Fibroblast of peridontal ligament (primary cell): ENCODE measurements around the gene CYP3A7.
A peak's percentile ranks its signal among the peaks of the same experiment; 100 is the strongest.
"Not testable (repeated sequence)": the region's sequence is repeated elsewhere in the genome, so short reads cannot be mapped to it uniquely, and the experiment has no call there.

Experiments
- DNase-seq: peaks from one replicate; pipeline ENCODE4 v3.0.0-alpha.2; 2010; ENCODE audit errors: extremely low read depth

The CYP3A7 gene

GRCh38 chr7:99742737-99743394, 7.9 kb upstream of the CYP3A7 start:
- no peak for DNase-seq

GRCh38 chr7:99741441-99741795, 6.4 kb upstream of the CYP3A7 start:
- DNase-seq = no peak

GRCh38 chr7:99740573-99741440, 5.8 kb upstream of the CYP3A7 start:
- DNase-seq = peak; percentile 21

DNA sequence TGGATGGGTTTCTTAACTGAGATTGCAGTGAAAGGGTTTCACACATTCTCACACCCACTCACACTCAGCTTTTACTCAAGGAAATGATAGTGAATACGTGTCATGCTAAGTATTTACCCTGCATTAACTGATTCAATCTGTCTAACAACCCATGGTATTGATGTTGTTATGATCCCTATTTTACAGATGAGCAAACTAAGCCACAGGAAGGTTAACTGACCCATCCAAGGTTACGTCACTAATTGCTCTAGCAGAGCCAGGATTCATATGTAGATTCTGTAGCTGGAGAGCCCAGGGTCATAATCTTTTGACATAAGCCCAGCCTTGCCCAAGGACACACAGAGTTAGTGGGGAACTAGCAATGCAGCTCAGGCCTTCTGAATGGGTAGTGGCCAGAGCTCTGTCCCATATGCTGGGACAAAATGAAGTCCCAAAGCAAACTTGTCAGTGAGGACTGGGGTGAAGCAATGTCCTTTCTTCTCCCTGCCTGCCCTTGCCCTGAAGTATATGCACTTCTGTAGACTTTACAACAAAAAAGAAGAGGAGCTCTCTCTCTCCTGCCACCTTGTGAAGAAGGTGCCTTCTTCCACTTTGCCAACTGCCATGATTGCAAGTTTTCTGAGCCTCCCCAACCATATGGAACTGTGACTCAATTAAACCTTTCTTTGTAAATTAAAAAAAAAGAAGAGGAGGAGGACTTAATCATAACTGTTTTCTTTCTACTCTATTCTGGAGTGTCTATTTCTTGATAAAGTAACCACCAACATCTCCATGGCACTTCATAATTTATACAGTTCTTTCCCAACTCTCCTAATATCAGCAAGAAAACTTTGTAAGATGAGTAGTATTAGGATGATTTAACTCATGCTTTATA, 4.9 kb upstream of the CYP3A7 start:
- no peak for DNase-seq

- peak; percentile 1 for DNase-seq
Measured at GRCh38 chr7:99737726-99738125, 2.7 kb upstream of the CYP3A7 start.

GRCh38 chr7:99736667-99737066, 1.7 kb upstream of the CYP3A7 start:
- not testable (repeated sequence) for DNase-seq

DNA sequence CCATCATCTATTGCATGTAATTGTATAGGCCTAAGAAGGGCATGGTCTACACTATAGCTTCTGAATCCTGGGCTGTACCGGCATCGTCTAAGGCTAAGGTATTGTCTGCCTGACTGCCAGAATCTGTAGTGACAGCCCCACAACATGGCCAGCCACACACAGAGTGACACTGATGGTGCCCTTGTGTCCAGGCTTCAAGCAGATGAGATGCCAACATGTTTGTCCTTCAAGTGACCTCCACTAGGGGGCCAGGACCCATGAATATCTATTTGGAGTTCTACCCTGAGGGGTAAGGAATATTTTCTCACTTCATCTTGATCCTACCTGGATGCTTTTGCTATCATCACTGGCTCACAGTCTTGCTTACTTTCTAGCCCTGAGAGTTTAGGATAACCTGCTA, 1.5 kb downstream of the CYP3A7 start:
- no peak for DNase-seq

DNA sequence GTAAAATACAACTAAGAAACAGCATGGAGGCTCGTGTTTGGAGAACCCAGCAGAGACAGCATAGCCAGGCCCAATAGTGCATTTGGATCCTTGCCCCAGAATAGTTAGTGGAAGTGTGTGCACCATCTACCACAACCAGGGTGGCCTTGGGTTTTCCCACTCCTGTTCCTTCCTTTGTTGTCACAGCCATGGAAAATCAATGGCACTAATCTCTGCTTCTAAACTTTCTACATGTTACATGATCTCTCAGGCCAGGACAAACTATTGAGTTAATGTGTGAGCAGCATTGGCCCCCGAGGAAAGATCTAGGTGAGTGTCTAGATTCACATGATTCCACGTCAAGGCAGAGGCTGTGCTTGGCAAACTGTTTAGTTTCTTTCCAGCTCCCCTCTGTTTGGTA, 2.0 kb downstream of the CYP3A7 start:
- no peak for DNase-seq

- DNase-seq = no peak
Measured at GRCh38 chr7:99731638-99732374, 3.2 kb downstream of the CYP3A7 start.

GRCh38 chr7:99730992-99731391, 4.0 kb downstream of the CYP3A7 start:
- DNase-seq = no peak

DNA sequence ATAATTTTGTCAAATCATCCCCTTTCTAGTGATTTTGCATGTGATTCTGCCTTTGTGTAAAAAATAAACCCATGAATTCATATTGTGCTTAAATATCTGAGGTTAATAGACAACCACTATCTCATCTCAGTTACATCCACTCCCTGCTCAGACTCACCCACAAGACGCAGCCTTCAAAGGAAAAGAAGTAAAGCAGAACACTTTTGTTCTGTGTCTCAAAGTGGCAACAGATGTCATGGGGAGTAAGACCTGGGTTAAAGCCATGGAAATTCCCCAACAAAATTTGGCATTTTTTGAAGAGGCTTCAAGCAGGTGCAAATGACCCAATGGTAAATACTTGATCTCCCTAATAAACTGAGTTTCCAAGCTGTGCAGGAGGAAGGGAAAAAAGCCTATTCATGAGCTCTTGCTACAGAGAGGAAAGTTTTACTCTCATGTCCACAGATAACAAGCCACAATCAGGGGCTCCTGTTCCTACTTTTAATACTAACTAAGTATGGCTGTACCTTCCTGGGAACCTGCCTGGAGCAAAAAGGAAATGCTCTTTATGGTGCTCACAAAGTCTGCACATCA, 4.7 kb downstream of the CYP3A7 start:
- DNase-seq = no peak

DNA sequence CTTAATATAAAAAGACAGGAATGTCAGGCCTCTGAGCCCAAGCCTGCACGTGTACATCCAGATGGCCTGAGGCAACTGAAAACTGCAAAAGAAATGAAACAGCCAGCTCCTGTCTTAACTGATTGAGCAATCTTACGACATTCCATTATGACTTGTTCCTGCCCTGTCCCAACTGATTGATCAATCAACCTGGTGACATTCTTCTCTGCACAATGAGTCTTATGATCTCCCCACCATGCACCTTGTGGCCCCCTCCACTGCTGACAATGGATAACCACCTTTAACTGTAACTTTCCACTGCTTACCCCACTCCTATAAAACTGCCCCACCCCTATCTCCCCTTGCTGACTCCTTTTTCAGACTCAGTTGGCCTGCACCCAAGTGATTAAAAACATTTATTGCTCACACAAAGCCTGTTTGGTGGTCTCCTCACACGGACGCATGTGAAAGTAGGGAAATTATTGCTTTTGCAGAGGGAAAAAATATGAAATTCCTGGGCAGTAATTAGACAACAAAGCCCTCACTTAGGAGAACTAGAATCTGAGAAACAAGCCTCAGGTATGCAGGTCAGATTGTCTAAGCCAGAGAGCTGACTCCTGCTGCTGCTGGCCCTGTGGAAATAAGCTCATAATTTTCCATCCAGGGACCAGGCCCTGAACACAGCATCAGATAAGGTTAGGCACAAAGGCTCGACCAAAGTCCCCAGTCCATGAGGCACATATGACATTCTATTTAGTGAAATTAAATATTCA, 5.3 kb downstream of the CYP3A7 start:
- no peak for DNase-seq

GRCh38 chr7:99728615-99729014, 6.4 kb downstream of the CYP3A7 start:
- DNase-seq = no peak

GRCh38 chr7:99723201-99723600, 11.8 kb downstream of the CYP3A7 start:
- DNase-seq = not testable (repeated sequence)

GRCh38 chr7:99720800-99721595, 14.0 kb downstream of the CYP3A7 start:
- DNase-seq = no peak

- DNase-seq = no peak
Measured at GRCh38 chr7:99719996-99720769, 14.8 kb downstream of the CYP3A7 start.

- no peak for DNase-seq
Measured at GRCh38 chr7:99713995-99714570, 20.9 kb downstream of the CYP3A7 start.

DNA sequence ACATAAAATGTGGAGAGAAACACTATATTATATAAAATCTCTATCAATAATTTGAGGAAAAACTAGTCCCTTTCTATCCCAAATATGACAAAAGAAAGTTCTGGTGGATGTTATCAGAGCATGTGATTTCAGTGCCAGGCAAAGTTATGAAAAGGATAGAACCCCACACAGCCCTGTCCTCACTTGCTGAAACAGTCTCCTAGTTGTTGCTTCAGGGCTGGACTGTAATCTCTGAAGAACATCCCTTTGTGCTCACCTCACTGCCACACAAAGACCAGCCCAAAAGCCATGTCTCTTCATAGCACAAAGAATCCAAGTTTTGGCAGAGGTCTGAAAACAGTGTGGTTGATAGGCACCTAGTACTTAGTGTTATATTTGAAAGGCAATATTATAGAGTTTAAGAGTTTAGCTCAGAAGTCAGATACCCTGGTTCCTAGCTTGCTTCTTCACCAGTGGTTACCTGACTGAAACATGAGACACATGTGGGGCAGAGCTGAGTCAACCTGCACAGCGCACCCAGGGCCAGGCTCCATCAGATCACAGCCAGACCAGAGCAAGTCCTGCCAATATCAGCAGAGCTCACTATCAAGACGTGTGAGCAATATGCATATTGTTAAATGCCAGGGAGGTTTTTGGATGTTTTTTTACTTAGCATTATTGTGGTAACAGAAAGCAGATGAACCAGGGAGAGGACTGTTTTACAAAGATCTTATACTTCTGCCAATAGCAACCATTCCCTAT, 25.0 kb downstream of the CYP3A7 start:
- DNase-seq = no peak
